BLaER1 treated with 17β-estradiol and CSF1 and Interleukin-3, amounts not matched to agents 10 nM and 100 nM (cell line): ENCODE results near the gene SEMA4A.
"Not testable (repeated sequence)": the region's sequence is repeated elsewhere in the genome, so short reads cannot be mapped to it uniquely, and the experiment has no call there.

Source experiments
- H3K27ac ChIP-seq, 11 experiments: shearing (Covaris generic); formaldehyde crosslinking; 2 replicates each; pipeline ENCODE4 v1.8.1; 2022
- H3K27me3 ChIP-seq, 11 experiments: shearing (Covaris generic); formaldehyde crosslinking; 2 replicates each; pipeline ENCODE4 v1.8.1; 2022
- H3K36me3 ChIP-seq, 11 experiments: shearing (Covaris generic); formaldehyde crosslinking; 2 replicates each; pipeline ENCODE4 v1.8.1; 2022
- H3K4me1 ChIP-seq, 10 experiments: shearing (Covaris generic); formaldehyde crosslinking; 2 replicates each; pipeline ENCODE4 v1.8.1; 2022
- H3K4me2 ChIP-seq, 11 experiments: shearing (Covaris generic); formaldehyde crosslinking; 2 replicates each; pipeline ENCODE4 v1.8.1; 2022
- H3K4me3 ChIP-seq, 10 experiments: shearing (Covaris generic); formaldehyde crosslinking; 2 replicates each; pipeline ENCODE4 v1.8.1; 2022
- H3K9ac ChIP-seq, 11 experiments: shearing (Covaris generic); formaldehyde crosslinking; 2 replicates each; pipeline ENCODE4 v1.8.1; 2022
- H3K9me3 ChIP-seq, 11 experiments: shearing (Covaris generic); formaldehyde crosslinking; replicated peaks in 1 of 11; 2 replicates each; pipeline ENCODE4 v1.8.1; 2022
- H4K20me1 ChIP-seq, 11 experiments: shearing (Covaris generic); formaldehyde crosslinking; 2 replicates each; pipeline ENCODE4 v1.8.1; 2022
- Cebpa-rat ChIP-seq, 11 experiments: shearing (Covaris generic); IDR thresholded peaks; 2 replicates each; pipeline ENCODE4 v1.8.1; 2022

Gene SEMA4A

GRCh38 chr1:156186347-156187177, 33.2 kb downstream of the SEMA4A start:
- not testable (repeated sequence) for H3K27me3 ChIP-seq, H3K27ac ChIP-seq, H4K20me1 ChIP-seq, H3K9ac ChIP-seq, H3K4me2 ChIP-seq, H3K4me1 ChIP-seq, H3K4me3 ChIP-seq
- H3K9me3 ChIP-seq, result peaks cover 36 to 46% (median 41%) of the 10 kb centered on the region in 11 experiments
- TF ChIP-seq Cebpa-rat (IDR thresholded peaks at IDR 0.05), result peak in 2 of 11 experiments; percentile 17 to 29; a peak in 2 of 22 replicates
- peaks cover 0 to 66% (median 2%) of the 10 kb centered on the region in 11 experiments; a peak in 9 of 22 replicates for H3K36me3 ChIP-seq

GRCh38 chr1:156190265-156190664, 36.9 kb downstream of the SEMA4A start:
- H3K9ac ChIP-seq, H3K4me2 ChIP-seq, H3K27ac ChIP-seq, H3K27me3 ChIP-seq, H3K4me3 ChIP-seq: not testable (repeated sequence)
- Histone ChIP-seq H3K4me1 (peaks cover 15 to 33% (median 27%) of the 10 kb centered on the region in 10 experiments), H3K36me3 (peaks cover 0 to 41% (median 3%) of the 10 kb centered on the region in 11 experiments; a peak in 13 of 22 replicates), H3K9me3 (peaks cover 36 to 46% (median 41%) of the 10 kb centered on the region in 11 experiments), H4K20me1 (peaks cover 0 to 13% (median 0%) of the 10 kb centered on the region in 11 experiments; a peak in 5 of 22 replicates)

- Histone ChIP-seq H3K9me3 (peaks cover 26 to 39% (median 35%) of the 10 kb centered on the region in 11 experiments), H3K4me1 (peaks cover 27 to 45% (median 38%) of the 10 kb centered on the region in 10 experiments), H3K4me3 (no peak overlapping the region), H4K20me1 (peaks cover 0 to 24% (median 6%) of the 10 kb centered on the region in 11 experiments; a peak in 13 of 22 replicates), H3K36me3 (peaks cover 8 to 41% (median 14%) of the 10 kb centered on the region in 11 experiments), H3K4me2 (peak overlapping the region in 5 of 11 experiments; percentile 16 to 45 (median 27); a peak in 5 of 22 replicates), H3K27ac (peak overlapping the region in 1 of 11 experiments; percentile 28; a peak in 2 of 22 replicates), H3K27me3 (no peaks in the 10 kb centered on the region), H3K9ac (no peak overlapping the region)
- no peak for TF ChIP-seq Cebpa-rat (IDR thresholded peaks at IDR 0.05)
Measured at GRCh38 chr1:156191292-156191964, 38.0 kb downstream of the SEMA4A start.

- no peaks in the 10 kb centered on the region for H3K27me3 ChIP-seq
- H3K9ac ChIP-seq, result peak overlapping the region; percentile 77 to 90 (median 87)
- peaks cover 17 to 41% (median 30%) of the 10 kb centered on the region in 11 experiments for H3K36me3 ChIP-seq
- H3K27ac ChIP-seq, result peak overlapping the region; percentile 73 to 94 (median 89)
- H3K9me3 ChIP-seq, result peaks cover 11 to 23% (median 19%) of the 10 kb centered on the region in 11 experiments
- H4K20me1 ChIP-seq, result peaks cover under 1 to 42% (median 21%) of the 10 kb centered on the region in 11 experiments; a peak in 17 of 22 replicates
- peaks cover 27 to 57% (median 41%) of the 10 kb centered on the region in 10 experiments for H3K4me1 ChIP-seq
- peak overlapping the region; percentile 66 to 87 (median 78) for H3K4me2 ChIP-seq
- TF ChIP-seq Cebpa-rat (IDR thresholded peaks at IDR 0.05), result no peak
- H3K4me3 ChIP-seq, result peak overlapping the region; percentile 82 to 98 (median 90)
Measured at GRCh38 chr1:156193208-156193487, 39.8 kb downstream of the SEMA4A start.

- H3K36me3 ChIP-seq, result peaks cover 17 to 42% (median 30%) of the 10 kb centered on the region in 11 experiments
- H3K4me1 ChIP-seq, result peaks cover 27 to 61% (median 41%) of the 10 kb centered on the region in 10 experiments
- H3K4me2 ChIP-seq, result peak within 1 kb of the TSS; percentile 88 to 98 (median 95)
- H4K20me1 ChIP-seq, result peaks cover 6 to 47% (median 26%) of the 10 kb centered on the region in 11 experiments; a peak in 17 of 22 replicates
- H3K4me3 ChIP-seq, result peak within 1 kb of the TSS; percentile 82 to 98 (median 90)
- peaks cover 6 to 18% (median 14%) of the 10 kb centered on the region in 11 experiments for H3K9me3 ChIP-seq
- no peaks in the 10 kb centered on the region for H3K27me3 ChIP-seq
- peak within 1 kb of the TSS; percentile 73 to 94 (median 89) for H3K27ac ChIP-seq
- H3K9ac ChIP-seq, result peak within 1 kb of the TSS; percentile 77 to 90 (median 87)
- TF ChIP-seq Cebpa-rat (IDR thresholded peaks at IDR 0.05), result no peak
Measured at GRCh38 chr1:156193488-156194299, 40.3 kb downstream of the SEMA4A start, which contains the start of gene SLC25A44. Gene SLC25A44, plus strand, starts transcription at chr1:156194104. Its CDS starts 5,744 bp downstream, at chr1:156199848.

GRCh38 chr1:156194300-156194652, 40.9 kb downstream of the SEMA4A start:
- peaks cover 27 to 66% (median 43%) of the 10 kb centered on the region in 10 experiments for H3K4me1 ChIP-seq
- H3K36me3 ChIP-seq, result peaks cover 23 to 42% (median 35%) of the 10 kb centered on the region in 11 experiments
- TF ChIP-seq Cebpa-rat (IDR thresholded peaks at IDR 0.05), result no peak
- peak overlapping the region; percentile 52 to 94 (median 87); a peak in 21 of 22 replicates for H3K27ac ChIP-seq
- H3K9ac ChIP-seq, result peak overlapping the region; percentile 77 to 90 (median 87)
- peak overlapping the region; percentile 82 to 98 (median 90) for H3K4me3 ChIP-seq
- H3K9me3 ChIP-seq, result peaks cover under 1 to 12% (median 8%) of the 10 kb centered on the region in 11 experiments; a peak in 20 of 22 replicates
- H3K27me3 ChIP-seq, result no peaks in the 10 kb centered on the region
- H3K4me2 ChIP-seq, result peak overlapping the region; percentile 88 to 98 (median 95)
- H4K20me1 ChIP-seq, result peaks cover 11 to 53% (median 31%) of the 10 kb centered on the region in 11 experiments; a peak in 18 of 22 replicates

GRCh38 chr1:156195853-156196252, 42.5 kb downstream of the SEMA4A start:
- Histone ChIP-seq H3K27ac (no peak overlapping the region), H3K36me3 (peaks cover 39 to 57% (median 50%) of the 10 kb centered on the region in 11 experiments), H3K9ac (peak overlapping the region in 3 of 11 experiments; percentile 5 to 15 (median 11); a peak in 1 of 22 replicates), H3K4me1 (peaks cover 30 to 81% (median 45%) of the 10 kb centered on the region in 10 experiments), H3K27me3 (no peaks in the 10 kb centered on the region), H4K20me1 (peaks cover 11 to 69% (median 46%) of the 10 kb centered on the region in 11 experiments; a peak in 19 of 22 replicates), H3K4me2 (peak overlapping the region; percentile 29 to 98 (median 95); a peak in 19 of 22 replicates), H3K4me3 (0 out of 20 replicates have a peak overlapping the region, but pooled peaks of 1 of the 10 experiments have one; percentile 5), H3K9me3 (no peaks in the 10 kb centered on the region)
- TF ChIP-seq Cebpa-rat (IDR thresholded peaks at IDR 0.05), result no peak

- Histone ChIP-seq H3K9ac (0 out of 22 replicates have a peak overlapping the region, but pooled peaks of 1 of the 11 experiments have one; percentile 8), H3K36me3 (peaks cover 44 to 63% (median 54%) of the 10 kb centered on the region in 11 experiments), H3K9me3 (no peaks in the 10 kb centered on the region)
Measured at GRCh38 chr1:156196445-156196844, 43.1 kb downstream of the SEMA4A start.

More at GRCh38 chr1:156196445-156196844, 43.1 kb downstream of the SEMA4A start:
- peaks cover 32 to 84% (median 49%) of the 10 kb centered on the region in 10 experiments for H3K4me1 ChIP-seq
- H4K20me1 ChIP-seq, result peaks cover 11 to 75% (median 52%) of the 10 kb centered on the region in 11 experiments; a peak in 19 of 22 replicates
- H3K4me3 ChIP-seq, result no peak overlapping the region
- H3K27me3 ChIP-seq, result no peaks in the 10 kb centered on the region
- TF ChIP-seq Cebpa-rat (IDR thresholded peaks at IDR 0.05), result no peak
- peak overlapping the region in 6 of 11 experiments; percentile 1 to 98 (median 95); a peak in 11 of 22 replicates for H3K4me2 ChIP-seq
- no peak overlapping the region for H3K27ac ChIP-seq
